Activated T-cell treated with anti-CD3 and anti-CD28 coated beads for 24 hours (primary cell): ENCODE results near the gene FBXL13.
"Not testable (repeated sequence)": the region's sequence is repeated elsewhere in the genome, so short reads cannot be mapped to it uniquely, and the experiment has no call there.

Experiments used
- DNase-seq: peaks from one replicate; pipeline ENCODE4 v3.0.0-alpha.2; 2020; ENCODE audit warnings: low read depth

Gene FBXL13

GRCh38 chr7:102849538-102849937 lies 225.1 kb downstream of the FBXL13 start:
- no peak for DNase-seq

- no peak for DNase-seq
Measured at GRCh38 chr7:102849079-102849478, 225.5 kb downstream of the FBXL13 start.

- DNase-seq, result no peak
Measured at GRCh38 chr7:102845346-102845745, 229.2 kb downstream of the FBXL13 start.

- DNase-seq, result no peak
Measured at GRCh38 chr7:102843850-102844249, 230.7 kb downstream of the FBXL13 start.

- DNase-seq, result no peak
Measured at GRCh38 chr7:102842284-102842683, 232.3 kb downstream of the FBXL13 start.

GRCh38 chr7:102841290-102841689 lies 233.3 kb downstream of the FBXL13 start:
- no peak for DNase-seq

GRCh38 chr7:102840404-102840803 lies 234.2 kb downstream of the FBXL13 start:
- DNase-seq, result no peak

GRCh38 chr7:102838572-102839101 lies 236.0 kb downstream of the FBXL13 start:
- DNase-seq, result not testable (repeated sequence)

GRCh38 chr7:102837802-102838201 lies 236.8 kb downstream of the FBXL13 start:
- no peak for DNase-seq

GRCh38 chr7:102836977-102837376 lies 237.6 kb downstream of the FBXL13 start:
- DNase-seq, result no peak

- no peak for DNase-seq
Measured at GRCh38 chr7:102836191-102836919, 238.2 kb downstream of the FBXL13 start.

GRCh38 chr7:102834999-102835398 lies 239.6 kb downstream of the FBXL13 start:
- DNase-seq, result peak; percentile 4

GRCh38 chr7:102834466-102834865 lies 240.1 kb downstream of the FBXL13 start:
- no peak for DNase-seq

- no peak for DNase-seq
Measured at GRCh38 chr7:102833343-102833742, 241.3 kb downstream of the FBXL13 start.

GRCh38 chr7:102832674-102833073 lies 241.9 kb downstream of the FBXL13 start:
- DNase-seq, result no peak

- no peak for DNase-seq
Measured at GRCh38 chr7:102830197-102830596, 244.4 kb downstream of the FBXL13 start.

GRCh38 chr7:102829075-102829474 lies 245.5 kb downstream of the FBXL13 start:
- no peak for DNase-seq

- no peak for DNase-seq
Measured at GRCh38 chr7:102828286-102828685, 246.3 kb downstream of the FBXL13 start.

- no peak for DNase-seq
Measured at GRCh38 chr7:102823390-102824119, 251.0 kb downstream of the FBXL13 start.

GRCh38 chr7:102821994-102822747 lies 252.4 kb downstream of the FBXL13 start:
- DNase-seq, result no peak

GRCh38 chr7:102819151-102819550 lies 255.4 kb downstream of the FBXL13 start:
- no peak for DNase-seq
